Erythroblast (primary cell): ENCODE measurements around the gene PLXNA1.

Experiments
- GATA1 ChIP-seq: IDR thresholded peaks from 2 replicates; pipeline ENCODE4 v1.6.1; 2011; ENCODE audit warnings: low read depth, mild to moderate bottlenecking, control low read depth, low read length, moderate library complexity
- POLR2A ChIP-seq: IDR thresholded peaks from 2 replicates; pipeline ENCODE4 v1.6.1; 2011; ENCODE audit warnings: mild to moderate bottlenecking, low read length

- TF ChIP-seq POLR2A (no peak), GATA1 (no peak)
Measured at GRCh38 chr3:127004641-127005397, 21.9 kb downstream of the PLXNA1 start.
